ENCODE data around the gene MMAB. TPM values are rescaled to one million over a fixed set of nuclear protein-coding genes. Genes with fewer than 3 reads are reported as not detected.

MMAB gene
- total RNA-seq, 1 donor from 2014 or later: 48.1 TPM

DNA sequence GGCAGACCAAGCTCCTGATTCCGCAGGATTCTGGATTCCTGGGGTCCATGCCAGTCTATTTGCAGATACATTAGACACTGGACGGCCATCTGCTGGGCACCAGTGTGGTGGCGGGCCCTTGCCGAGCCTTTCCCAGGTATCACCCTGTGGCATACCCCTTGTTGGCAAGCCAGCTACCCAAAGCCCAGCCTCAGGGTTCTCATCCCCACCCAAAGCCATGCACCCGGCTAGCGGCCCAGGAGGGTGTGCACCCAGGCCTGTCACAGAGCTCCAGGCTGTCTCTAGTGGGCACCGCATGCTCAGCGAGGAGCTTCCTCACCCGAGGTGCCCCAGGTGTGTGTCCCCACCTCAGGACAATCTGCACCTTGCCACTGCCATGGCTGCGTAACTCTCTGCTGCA is 13.7 kb downstream of the MMAB start:
- TF ChIP-seq, protein P1, sequence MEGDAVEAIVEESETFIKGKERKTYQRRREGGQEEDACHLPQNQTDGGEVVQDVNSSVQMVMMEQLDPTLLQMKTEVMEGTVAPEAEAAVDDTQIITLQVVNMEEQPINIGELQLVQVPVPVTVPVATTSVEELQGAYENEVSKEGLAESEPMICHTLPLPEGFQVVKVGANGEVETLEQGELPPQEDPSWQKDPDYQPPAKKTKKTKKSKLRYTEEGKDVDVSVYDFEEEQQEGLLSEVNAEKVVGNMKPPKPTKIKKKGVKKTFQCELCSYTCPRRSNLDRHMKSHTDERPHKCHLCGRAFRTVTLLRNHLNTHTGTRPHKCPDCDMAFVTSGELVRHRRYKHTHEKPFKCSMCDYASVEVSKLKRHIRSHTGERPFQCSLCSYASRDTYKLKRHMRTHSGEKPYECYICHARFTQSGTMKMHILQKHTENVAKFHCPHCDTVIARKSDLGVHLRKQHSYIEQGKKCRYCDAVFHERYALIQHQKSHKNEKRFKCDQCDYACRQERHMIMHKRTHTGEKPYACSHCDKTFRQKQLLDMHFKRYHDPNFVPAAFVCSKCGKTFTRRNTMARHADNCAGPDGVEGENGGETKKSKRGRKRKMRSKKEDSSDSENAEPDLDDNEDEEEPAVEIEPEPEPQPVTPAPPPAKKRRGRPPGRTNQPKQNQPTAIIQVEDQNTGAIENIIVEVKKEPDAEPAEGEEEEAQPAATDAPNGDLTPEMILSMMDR (IDR thresholded peaks at IDR 0.05; ENCODE audit: insufficient read depth, low read length, poor library complexity, severe bottlenecking): no peak
- peaks cover 5% of the 10 kb centered on the region for H3K27me3 ChIP-seq (ENCODE audit: control insufficient read depth, insufficient read depth, low read length)
- H3K4me3 ChIP-seq (ENCODE audit: low read depth, low read length): no peak overlapping the region
- DNase-seq (ENCODE audit: low read depth): no peak
- H3K36me3 ChIP-seq (ENCODE audit: control insufficient read depth, insufficient read depth, low read length): no peaks in the 10 kb centered on the region

DNA sequence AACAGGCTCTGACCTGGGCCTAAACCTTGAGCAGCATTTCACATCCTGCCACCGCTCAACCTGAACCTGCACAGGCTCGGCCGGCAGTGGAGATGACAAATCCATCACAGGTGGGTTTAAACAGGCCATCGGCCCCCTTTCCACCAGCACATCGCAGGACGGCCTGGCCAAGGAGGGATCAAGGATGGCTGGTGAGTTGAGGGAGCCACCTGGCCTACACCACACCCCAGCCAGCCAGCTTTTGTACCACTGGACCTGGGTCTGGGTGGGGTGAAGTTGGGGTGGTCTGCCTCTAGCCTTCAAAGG is 14.2 kb downstream of the MMAB start:
- TF ChIP-seq, protein P1 (IDR thresholded peaks at IDR 0.05; ENCODE audit: insufficient read depth, low read length, poor library complexity, severe bottlenecking): no peak
- Histone ChIP-seq H3K27me3 (ENCODE audit: control insufficient read depth, insufficient read depth, low read length) (peaks cover 10% of the 10 kb centered on the region), H3K4me3 (ENCODE audit: low read depth, low read length) (no peak overlapping the region), H3K36me3 (ENCODE audit: control insufficient read depth, insufficient read depth, low read length) (no peaks in the 10 kb centered on the region)
- DNase-seq (ENCODE audit: low read depth): no peak

DNA sequence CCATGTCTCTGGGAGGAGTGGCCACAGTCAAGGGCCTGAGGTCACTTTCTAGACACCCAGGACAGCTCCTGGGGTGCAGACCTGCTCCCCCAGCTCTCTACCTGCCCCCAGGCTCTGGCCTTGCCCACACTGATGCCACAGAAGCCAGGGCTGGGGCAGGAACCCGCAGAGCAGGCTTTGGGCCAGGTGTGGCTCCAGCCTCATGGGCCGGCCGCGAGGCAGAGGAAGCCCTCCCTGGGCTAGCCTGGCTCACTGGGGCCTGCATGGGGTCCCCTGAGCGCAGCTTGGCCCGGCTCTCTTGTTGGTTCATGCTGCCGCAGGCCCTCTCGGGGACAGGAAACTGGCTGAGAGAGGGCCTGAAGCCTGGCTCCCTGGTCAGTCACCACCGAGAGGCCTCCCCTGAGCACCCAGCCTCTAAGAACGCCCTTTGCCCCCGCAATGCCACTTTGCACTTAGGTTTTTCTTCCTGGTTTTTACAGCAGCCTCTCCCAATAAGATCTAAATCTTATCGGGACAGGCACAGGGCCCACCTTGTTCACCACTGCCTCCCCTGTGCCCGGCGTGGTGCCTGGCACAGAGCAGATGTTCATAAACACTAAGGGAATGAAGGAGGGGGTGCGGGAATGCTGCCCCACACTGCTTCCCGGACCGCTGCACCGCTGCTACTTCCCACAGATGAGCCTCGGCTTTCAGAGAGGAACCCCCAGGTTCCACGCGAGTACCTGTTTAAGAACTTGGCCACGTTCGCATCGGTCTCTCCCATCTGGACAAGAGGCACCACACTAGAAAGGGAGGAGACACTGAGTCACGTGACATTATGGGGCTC is 14.7 kb downstream of the MMAB start:
- Histone ChIP-seq H3K27me3 (ENCODE audit: control insufficient read depth, insufficient read depth, low read length) (peaks cover 14% of the 10 kb centered on the region), H3K4me3 (ENCODE audit: low read depth, low read length) (no peak overlapping the region), H3K36me3 (ENCODE audit: control insufficient read depth, insufficient read depth, low read length) (no peaks in the 10 kb centered on the region)
- DNase-seq (ENCODE audit: low read depth): no peak
- TF ChIP-seq, protein P1 (IDR thresholded peaks at IDR 0.05; ENCODE audit: insufficient read depth, low read length, poor library complexity, severe bottlenecking): no peak

DNA sequence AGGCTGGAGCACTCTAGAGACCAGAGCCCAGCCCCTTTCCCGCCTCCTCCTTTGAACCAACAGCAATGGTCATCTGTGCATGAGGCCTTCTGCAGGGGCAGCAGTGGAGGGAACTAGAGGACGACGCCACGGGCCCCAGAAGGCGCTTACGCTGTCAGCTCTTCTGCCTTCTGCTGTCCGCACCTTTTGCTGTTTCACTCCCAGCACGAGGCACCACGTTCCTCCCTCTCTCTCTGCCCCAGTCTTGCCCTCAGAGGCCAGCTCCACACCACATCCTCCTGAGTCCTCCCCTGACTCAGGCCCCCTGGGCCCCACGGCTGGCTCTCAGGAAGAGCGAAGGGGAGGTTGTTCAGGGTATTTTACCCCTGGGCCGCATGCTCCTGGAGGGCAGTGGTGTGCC is 15.5 kb downstream of the MMAB start:
- H3K27me3 ChIP-seq (ENCODE audit: control insufficient read depth, insufficient read depth, low read length): peaks cover 21% of the 10 kb centered on the region
- TF ChIP-seq, protein P1 (IDR thresholded peaks at IDR 0.05; ENCODE audit: insufficient read depth, low read length, poor library complexity, severe bottlenecking): no peak
- H3K36me3 ChIP-seq (ENCODE audit: control insufficient read depth, insufficient read depth, low read length): no peaks in the 10 kb centered on the region
- no peak for DNase-seq (ENCODE audit: low read depth)
- no peak overlapping the region for H3K4me3 ChIP-seq (ENCODE audit: low read depth, low read length)

DNA sequence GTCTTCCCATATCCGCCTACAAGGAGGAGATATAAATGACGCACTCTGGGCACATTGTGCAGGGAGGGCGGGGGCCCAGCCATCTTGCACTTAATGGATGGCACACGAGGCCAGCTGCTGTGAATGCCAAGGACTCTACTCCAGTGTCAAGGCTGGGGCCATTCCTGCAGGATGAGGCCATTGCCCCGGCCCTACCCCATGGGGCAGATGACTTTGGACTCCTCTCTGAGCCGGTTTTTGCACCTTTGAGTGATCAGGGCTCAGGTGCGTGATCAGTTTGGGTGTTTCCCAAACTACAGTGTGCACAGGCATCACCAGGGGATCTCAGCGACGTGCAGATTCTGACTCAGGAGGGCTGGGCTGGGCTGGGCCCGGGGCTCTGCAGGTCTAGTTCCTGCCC is 16.1 kb downstream of the MMAB start:
- DNase-seq (ENCODE audit: low read depth): no peak
- Histone ChIP-seq H3K4me3 (ENCODE audit: low read depth, low read length) (no peak overlapping the region), H3K36me3 (ENCODE audit: control insufficient read depth, insufficient read depth, low read length) (no peaks in the 10 kb centered on the region), H3K27me3 (ENCODE audit: control insufficient read depth, insufficient read depth, low read length) (peaks cover 21% of the 10 kb centered on the region)
- TF ChIP-seq, protein P1 (IDR thresholded peaks at IDR 0.05; ENCODE audit: insufficient read depth, low read length, poor library complexity, severe bottlenecking): no peak

Data from kidney epithelial cell (primary cell).